ENCODE results near the gene CCNA2. TPM values are rescaled to one million over a fixed set of nuclear protein-coding genes. Genes with fewer than 3 reads are reported as not detected.

Gene CCNA2
- total RNA-seq, 3 donors from 2014 or later: 1.3 to 3.8 (median 1.8) TPM

DNA sequence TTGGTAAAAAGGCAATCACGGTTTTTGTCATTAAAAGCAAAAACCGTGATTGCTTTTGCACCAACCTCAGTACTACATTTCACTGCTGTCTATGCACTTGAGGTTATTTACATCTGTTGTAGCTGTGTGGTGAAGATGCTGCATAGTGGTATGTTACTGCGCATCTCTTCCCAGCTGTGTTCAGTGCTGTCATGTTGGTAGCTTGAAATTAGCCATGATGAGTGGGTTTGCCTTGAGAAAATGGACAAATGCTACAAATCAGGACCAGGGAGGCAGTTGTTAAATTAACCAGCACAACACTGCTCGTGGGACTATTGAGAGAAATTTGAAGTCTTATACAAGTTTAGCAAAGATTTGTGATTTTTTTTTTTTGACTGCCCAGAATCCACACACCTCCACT, 56.5 kb downstream of the CCNA2 start:
- Histone ChIP-seq H3K4me3 (no peak overlapping the region), H3K9me3 (no peaks in the 10 kb centered on the region), H3K4me1 (no peaks in the 10 kb centered on the region), H3K36me3 (no peaks in the 10 kb centered on the region), H3K27ac (no peak overlapping the region), H3K27me3 (peaks cover 0 to 24% of the 10 kb centered on the region in 2 donors)
- DNase-seq (ENCODE audit: low spot score in 2 of 2): no peak
- TF ChIP-seq POLR2A (IDR thresholded peaks at IDR 0.05) (no peak), POLR2AphosphoS5 (IDR thresholded peaks at IDR 0.05) (no peak)
- TF ChIP-seq, protein P1, sequence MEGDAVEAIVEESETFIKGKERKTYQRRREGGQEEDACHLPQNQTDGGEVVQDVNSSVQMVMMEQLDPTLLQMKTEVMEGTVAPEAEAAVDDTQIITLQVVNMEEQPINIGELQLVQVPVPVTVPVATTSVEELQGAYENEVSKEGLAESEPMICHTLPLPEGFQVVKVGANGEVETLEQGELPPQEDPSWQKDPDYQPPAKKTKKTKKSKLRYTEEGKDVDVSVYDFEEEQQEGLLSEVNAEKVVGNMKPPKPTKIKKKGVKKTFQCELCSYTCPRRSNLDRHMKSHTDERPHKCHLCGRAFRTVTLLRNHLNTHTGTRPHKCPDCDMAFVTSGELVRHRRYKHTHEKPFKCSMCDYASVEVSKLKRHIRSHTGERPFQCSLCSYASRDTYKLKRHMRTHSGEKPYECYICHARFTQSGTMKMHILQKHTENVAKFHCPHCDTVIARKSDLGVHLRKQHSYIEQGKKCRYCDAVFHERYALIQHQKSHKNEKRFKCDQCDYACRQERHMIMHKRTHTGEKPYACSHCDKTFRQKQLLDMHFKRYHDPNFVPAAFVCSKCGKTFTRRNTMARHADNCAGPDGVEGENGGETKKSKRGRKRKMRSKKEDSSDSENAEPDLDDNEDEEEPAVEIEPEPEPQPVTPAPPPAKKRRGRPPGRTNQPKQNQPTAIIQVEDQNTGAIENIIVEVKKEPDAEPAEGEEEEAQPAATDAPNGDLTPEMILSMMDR (IDR thresholded peaks at IDR 0.05): no peak
- intact Hi-C loops (cut with DNase I; ENCODE audit: low total_unique reads): no loop called here

Other genes starting within 250 kb of the CCNA2 start
- gene ANXA5, start 126.9 kb downstream of the CCNA2 start, total RNA-seq: 100 to 1,000 TPM; 286 to 430 (median 292) TPM
- gene SMIM43, start 58.7 kb downstream of the CCNA2 start, total RNA-seq: not detected
- 10 to 100 TPM; 23.4 to 27.2 (median 25.2) TPM for gene EXOSC9, start 22.6 kb downstream of the CCNA2 start, total RNA-seq
- gene BBS7, start 46.6 kb upstream of the CCNA2 start, total RNA-seq: 10 to 100 TPM; 12.5 to 16.0 (median 14.7) TPM
- under 1 TPM; 0.64 to 0.98 (median 0.88) TPM for gene TRPC3, start 128.2 kb upstream of the CCNA2 start, total RNA-seq

Measured in breast epithelium (tissue), 4 donors.